Measurements from ENCODE around the gene UMAD1.
A peak's percentile ranks its signal among the peaks of the same experiment; 100 is the strongest.

Gene UMAD1

DNA sequence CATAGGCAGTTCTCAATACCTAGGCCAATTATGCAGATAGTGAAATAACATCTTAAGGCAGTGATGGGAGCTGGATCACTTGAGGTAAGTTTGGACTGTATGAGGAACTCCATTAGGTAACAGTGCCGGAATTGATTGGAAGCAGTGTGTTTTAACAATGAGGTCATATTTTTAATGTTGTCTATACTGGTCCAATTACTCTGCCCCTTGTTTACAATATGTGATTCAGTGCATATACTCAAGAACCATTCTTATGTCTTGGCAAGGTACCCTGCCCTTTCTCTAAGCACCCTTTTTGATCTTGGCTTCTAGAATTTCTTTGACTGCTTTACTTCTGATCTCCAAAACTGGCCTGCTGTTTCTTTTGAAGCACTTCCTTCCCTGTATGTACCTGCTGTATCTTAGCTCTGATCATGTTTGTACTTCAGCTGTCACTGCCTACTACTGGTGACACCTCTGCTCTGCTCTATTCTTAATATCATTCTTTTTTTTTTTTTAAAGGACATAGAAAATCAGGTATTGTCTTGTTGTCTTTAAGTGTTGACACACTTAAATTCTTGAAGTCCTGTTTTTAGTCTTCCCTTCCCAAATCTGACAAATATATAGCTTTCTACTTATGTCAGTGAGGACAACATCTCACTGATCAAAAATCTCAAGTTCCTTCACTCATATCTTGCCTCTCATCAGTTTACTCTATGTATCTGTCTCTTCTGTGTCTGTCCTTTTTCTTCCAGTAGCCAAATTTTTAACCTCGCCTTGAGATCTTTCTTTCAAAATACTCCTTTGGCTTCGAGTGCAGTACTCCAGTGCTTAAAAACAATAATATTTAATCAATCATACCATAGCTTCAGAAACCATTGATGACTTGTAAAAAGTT, 124.2 kb downstream of the UMAD1 start:
- no peak for DNase-seq (ENCODE audit: low read depth, low spot score)

DNA sequence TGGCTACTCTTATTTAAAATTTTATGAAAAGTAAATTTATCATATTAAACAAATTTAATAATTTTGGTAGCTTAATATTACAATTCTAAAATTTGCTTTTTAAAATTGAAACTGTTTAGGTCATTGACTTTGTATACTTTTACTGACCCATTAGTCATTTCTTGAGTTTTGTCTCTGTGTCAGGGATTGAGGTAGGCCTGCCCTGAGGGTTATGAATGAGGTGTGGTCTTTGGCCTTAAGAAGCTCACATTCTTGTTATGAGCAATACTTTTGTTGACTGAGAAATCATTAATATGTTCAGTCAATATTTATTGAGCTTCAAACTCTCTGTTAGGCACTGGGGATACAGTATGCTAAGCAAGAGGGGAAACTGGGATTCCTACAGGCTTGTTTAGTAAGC, 124.9 kb downstream of the UMAD1 start:
- no peak for DNase-seq (ENCODE audit: low read depth, low spot score)

DNA sequence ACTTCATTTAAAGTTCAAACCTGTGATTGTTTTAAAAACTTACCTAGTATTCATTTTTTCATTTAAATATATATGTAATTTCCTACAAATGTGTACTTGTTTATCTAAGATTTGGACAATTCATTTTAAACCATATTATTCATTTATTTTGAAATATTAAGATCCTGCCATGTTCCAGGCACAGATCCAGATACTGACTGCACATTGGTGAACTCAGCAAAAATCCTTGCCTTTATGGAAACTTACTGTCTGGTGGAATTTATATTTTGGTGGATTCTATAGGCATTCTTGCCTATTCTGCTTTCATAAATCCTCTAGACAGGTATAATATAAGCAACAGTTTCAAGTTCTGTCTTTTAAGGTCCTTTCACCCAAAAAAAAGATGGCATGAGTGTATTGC, 126.1 kb downstream of the UMAD1 start:
- no peak for DNase-seq (ENCODE audit: low read depth, low spot score)

DNA sequence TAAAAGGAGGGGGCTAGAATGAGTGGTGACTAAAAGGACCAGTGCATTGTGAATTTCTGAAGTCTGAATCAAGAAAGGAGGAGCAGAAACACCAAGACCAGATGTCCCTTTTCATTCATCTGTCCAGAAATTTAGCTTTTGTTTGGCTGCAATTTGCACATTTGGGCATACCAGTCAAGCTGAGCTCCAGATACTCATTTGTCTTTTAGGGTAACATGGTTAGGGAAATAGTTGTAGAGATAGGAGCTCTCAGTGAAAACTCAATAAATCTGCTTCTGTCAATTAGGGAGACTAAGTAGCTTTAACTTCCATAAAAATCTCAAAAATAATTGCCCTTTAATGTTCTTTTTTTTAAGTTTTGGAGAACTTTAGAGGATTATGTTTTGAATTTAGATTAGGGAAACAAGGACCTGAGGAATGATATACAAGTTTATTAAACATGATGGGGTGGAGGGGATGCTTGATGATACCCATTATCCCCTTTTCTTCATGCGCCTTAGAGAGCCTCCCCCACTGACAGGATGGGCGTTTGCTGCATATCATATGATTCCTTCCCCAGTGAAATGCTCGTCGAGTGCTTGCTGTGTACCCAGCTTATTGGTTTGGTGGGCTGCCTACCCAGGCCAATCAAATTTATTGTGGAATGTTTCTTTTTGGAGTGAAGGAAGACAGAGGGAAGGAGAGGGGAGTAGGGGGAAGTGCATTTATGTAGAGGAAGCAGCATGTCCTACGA, 128.6 kb downstream of the UMAD1 start:
- no peak for DNase-seq (ENCODE audit: low read depth, low spot score)

DNA sequence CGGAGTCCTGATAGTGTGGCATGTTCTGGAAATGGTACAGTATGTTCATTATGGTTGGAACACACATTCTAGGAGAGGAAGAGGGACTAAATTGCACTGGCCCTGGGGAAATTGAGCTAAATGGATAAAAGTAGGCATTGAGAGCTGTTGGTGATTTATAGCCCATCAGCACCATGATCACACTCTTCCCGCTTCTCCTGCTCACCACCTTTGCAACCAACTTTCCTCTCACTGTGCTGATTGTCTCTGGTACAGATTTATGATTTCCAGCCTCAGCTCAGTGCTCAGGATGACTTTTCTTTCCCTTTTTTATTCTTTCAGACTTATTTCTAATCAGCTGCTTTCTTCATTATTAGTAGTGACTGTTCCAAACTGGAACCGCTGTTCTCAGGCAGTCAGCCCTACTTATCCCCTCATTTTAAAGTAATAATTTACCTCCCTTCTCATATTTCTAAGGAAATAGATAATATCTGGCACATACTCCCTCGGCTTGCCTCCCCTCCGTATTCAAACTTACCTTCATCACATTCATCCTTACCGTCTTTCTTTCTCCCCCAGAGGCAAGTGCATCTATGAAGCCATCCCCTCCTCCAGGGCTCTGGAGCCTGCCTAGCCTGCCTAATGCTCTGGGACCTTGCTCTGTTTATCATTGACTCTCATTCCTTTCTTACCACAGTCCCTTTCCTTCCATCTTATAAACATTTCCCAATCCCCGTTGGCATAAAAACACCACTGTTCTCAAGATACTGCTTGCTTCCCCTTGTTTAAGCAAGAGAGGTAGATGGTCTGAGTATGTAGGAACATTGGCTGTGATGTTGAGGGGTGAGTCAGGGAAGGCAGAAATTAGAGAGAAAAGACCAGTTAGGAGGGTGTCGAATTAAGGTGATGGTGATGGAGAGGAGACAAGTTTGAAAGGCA, 129.4 kb downstream of the UMAD1 start:
- DNase-seq (ENCODE audit: low read depth, low spot score), result no peak

DNA sequence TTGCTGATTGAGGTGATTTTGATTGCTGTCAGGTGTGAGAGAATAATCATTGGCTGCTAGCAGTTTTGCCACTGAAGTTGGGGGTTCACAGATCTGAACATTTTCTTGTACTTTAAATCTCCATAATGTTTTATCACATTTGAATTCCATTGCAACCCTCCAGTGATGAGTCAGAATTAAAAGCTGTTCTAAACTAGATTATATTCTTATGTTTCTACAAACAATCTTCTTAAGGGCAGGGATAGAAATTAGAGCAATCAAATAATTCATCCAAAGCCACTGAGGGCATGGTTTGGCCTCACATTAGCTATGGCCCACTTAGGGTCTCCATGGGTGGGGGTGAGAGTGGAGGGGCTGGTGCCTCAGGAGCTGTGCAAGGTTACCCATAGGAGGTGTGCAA, 130.9 kb downstream of the UMAD1 start:
- no peak for DNase-seq (ENCODE audit: low read depth, low spot score)

DNA sequence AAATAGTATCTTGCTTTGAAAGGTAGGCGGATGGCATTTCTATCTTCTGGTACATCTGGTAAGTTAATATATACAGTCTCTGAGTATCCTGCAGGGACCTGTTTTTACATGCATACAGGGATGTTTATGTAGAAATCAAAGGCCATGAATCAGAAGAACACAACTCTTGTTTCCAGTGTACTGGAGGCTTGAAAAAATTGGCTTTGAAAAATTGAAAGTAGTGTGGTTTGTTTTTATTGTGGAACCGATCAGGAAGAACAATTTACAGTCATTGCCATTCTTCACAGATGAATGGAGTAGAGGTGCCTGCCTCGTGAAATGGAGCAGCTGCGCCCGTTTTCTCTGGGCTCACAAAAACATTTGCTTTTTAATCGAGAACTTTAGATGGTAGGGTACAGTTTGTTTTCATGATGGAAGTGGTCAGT, 131.9 kb downstream of the UMAD1 start:
- DNase-seq (ENCODE audit: low read depth, low spot score), result no peak

DNA sequence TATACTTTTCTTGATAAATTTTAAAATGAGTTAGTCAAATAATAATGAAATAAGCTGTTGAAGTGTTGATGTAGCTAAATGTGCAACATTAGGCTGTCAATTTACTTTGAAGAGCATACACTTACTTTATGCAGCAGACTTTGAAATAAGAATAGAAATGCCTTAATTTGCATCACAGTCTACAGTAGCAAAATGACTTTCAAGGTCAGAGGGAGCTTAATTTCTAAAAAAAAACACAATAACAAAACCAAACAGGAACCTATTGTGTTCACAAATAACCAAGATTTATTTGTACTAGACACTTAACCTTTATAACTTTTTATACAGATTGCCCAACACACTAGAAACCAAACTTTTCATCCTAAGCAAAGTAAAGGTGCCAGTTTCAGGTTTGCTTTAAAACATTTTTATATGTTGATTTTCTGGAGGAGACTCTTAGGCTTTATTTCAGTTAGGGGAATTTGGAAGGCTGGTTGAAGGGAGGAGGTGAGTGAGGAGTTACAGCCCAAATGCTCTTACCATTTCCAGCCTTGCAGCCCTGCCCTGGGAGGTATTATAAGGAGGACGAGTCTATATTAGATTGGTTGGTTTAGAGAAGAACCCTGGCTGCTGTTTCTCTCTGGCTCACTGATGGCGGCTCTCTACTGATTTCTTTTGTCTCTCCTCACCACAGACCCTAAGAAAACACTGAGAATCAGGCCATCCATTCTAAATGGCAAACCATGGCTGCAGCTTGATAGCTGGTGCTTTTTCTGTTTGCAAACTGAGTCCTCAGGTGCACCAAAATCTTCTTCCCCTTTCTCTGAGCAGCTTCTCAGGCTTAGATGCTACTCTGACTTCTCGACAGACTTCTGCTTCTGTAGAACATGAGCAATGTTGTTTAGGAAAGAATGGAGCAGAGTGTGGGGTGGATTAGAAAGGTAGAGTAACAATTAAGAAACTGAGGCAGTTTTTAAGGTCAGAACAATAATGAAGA, 133.1 kb downstream of the UMAD1 start:
- DNase-seq (ENCODE audit: low read depth, low spot score), result no peak

DNA sequence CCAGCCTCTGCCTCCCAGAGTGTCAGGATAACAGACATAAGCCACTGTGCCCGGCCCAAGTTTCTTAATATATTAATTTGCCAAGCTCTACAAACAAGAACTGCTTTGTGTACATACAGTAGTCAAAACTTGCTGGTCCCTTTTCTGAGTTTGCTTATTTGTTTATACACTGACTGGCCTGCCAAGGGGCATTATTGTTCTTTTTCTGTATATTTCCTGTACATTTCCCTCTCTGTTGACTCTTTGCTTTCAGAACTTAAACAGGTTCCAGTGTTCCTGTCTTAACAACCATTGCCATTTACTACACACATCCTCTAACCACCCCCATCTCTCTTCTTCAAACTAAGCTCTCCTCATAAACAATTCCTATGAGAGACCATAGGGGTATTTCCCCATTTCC, 139.3 kb downstream of the UMAD1 start:
- DNase-seq (ENCODE audit: low read depth, low spot score), result no peak

DNA sequence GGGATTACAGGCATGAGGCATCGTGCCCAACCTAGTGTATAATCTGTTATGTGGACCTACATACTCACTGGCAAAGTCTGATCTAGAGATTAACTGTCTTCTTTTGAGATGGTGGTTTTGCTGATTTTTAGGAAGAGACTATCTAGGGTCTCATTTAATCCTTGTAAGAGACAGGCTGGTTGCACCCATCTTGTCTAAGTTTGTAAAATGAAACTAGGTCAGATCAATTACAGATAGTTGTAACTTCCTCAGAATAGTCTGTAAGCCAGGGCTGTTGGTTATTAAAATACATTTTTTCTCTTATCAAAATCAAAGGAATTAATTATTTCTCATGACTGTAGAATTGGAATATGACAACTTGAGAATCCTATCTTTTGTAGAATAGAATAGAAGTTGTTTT, 142.4 kb downstream of the UMAD1 start:
- DNase-seq (ENCODE audit: low read depth, low spot score), result no peak

DNA sequence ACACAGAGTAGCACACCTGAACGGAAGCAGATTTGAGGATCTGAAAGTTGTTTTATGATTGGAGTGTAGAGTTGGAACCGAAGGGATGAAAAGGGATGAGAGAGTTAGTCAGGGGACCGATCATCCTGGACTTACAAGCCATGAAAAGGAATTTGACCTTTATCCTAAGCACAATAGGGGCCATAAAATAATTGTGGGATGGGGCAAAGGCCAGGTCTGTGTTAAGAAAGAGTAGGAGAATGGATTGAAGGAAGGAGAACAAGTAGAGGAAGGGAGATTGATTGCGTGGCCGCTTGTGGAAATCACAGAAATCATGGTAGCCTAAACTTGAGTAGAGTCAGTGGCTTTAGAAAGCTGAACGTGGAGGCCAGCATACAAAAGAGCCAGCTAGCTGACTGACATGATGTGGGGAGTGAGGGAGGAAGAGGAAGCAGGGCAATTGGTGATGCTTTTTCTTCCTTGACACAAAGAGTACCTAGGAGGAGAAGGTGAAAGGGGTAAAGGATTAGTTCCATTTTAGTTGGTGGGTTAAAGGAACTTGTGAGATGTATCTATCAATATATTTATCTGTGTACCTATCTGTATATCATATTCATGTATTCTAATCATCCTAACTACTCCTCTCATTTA, 144.9 kb downstream of the UMAD1 start:
- no peak for DNase-seq (ENCODE audit: low read depth, low spot score)

DNA sequence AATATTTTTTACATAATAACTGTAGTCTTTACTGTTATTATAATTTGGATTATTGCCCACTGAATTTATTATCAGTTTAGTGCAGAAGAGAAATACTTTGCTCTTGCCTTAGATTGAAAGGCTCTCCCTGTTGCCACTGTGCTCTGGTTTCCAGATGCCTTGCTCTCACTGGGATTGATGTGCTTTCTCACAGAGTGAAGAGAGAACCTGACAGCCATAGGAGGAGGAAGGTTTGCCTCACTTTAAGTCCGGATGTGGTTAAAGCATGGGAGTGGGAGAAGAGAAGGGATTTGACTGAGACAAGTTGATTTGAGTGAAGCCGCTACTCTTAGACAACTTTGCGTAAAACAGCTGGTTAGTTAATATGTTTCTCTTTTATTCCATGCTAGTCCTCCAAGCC, 146.0 kb downstream of the UMAD1 start:
- DNase-seq (ENCODE audit: low read depth, low spot score), result no peak

DNA sequence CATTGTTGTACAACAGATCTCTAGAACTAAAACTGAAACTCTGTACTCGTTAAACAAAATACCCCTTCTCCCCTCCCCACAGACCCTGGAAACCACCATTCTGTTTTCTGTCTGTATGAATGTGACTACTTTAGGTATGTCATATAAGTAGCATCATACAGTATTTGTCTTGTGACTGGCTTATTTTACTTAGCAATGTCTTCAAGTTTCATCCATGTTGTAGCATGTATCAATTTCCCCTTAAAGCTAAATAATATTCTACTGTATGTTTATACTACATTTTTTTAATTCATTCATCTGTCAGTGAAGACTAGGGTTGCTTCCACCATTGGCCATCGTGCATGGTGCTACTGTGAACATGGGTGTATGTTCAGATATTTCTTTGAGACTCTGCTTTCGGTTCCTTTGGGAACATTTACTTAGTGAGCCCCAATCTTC, 149.0 kb downstream of the UMAD1 start:
- DNase-seq (ENCODE audit: low read depth, low spot score), result no peak

DNA sequence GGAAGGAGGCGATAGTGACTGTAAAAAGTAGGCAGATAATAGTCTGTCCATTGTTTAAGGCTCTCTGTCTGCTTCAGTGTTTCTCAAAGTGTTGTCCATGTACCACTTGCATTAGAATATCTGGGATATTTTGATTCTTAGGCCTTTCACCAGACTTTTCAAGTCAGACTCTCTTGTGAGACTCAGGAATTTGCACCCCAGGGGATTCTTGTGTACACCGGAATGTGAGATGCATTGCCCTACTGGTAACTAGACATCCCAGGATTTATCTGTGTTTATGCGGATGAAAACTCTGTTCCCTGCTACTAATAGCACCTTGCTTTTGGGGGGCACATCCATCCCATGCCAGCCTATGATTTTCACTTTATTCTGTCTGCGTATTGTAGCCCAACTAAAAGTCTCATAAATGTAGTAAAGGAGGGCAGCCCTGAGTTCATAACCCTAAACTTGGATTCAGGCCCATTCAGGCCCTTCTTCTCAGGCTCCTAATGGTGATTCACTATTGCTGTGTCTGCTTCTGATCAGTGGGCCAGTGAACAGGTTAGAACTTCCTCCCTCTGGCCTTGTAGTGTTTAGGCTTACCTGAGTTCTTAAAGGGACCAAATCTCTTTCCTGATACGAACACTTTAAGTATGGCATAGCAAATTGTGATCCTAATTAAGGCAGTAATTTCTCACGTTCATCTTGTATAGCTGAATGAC, 149.6 kb downstream of the UMAD1 start:
- DNase-seq (ENCODE audit: low read depth, low spot score), result no peak

DNA sequence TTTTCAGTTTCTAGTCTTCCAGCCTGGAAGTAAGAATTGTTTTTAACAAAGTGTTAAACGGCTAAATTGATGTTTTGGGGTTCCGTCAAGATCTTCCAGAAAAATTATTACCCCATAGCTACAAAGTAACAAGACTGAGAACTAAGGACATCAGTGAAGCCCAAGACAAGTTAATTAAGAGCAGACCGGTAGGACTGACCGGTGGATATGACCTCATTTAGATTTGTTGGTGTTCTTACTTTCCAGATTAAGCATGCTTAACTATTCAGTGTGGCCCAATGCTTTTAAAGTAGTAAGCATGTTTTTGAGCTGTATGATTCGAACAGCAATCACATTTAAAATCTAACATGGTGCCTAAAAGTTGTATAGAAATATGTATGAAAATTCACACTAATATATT, 151.0 kb downstream of the UMAD1 start:
- no peak for DNase-seq (ENCODE audit: low read depth, low spot score)

DNA sequence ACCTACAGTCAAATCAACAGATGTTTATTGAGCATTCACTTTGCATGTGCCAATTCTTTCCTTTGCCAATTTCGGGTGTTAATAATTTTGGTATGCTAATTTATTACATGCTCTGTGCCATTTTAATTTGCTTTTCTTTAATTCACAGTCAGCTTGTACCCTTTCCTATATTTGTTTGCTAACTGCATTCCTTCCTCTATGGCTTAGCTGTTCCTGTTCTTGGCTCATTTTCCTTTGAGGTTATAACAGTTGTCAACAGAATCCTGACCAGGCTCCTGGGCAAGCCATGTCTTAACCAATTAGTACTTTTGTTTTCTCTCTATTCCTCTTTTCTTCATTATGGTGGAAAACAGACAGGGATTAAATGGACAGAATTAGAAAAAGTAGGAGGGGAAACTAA, 151.5 kb downstream of the UMAD1 start:
- DNase-seq (ENCODE audit: low read depth, low spot score), result no peak

DNA sequence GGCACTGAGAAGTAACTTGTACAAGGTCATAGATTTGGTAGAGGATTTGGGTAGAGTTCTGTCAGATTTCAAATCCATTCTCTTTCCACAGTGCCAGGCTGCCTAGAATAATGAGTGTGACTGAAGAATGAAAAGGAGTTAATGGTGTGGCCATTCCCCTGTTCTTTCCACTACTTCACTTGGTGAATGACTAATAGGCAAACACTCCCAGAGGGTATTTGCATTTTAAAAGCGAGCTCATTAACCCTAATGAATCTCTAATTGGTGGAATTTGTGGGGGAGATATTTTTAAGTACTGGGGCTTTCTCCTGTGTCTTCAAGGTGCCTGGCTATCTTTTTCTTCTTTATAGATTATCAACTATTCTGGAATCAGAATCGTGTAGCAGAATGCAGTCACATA, 152.7 kb downstream of the UMAD1 start:
- DNase-seq (ENCODE audit: low read depth, low spot score), result peak; percentile 38

DNA sequence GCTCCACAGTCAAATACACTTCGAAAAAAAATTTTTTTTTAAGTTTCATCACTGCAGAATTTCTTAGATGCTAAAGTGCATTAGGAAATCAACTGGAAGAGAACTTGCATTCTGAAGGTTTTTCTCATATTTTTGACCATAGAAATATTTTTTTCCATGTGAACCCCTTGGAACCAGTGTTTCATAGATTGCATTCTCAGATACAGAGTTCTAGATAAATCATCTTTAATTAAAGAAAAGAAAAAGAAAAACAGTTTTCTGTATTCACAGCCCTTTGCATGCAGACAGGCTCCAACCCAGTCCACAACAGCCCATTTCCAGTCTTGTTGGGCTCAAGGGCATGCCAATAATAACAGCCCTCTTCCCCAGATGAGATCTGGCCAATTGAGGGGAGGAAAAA, 153.4 kb downstream of the UMAD1 start:
- DNase-seq (ENCODE audit: low read depth, low spot score), result no peak

DNA sequence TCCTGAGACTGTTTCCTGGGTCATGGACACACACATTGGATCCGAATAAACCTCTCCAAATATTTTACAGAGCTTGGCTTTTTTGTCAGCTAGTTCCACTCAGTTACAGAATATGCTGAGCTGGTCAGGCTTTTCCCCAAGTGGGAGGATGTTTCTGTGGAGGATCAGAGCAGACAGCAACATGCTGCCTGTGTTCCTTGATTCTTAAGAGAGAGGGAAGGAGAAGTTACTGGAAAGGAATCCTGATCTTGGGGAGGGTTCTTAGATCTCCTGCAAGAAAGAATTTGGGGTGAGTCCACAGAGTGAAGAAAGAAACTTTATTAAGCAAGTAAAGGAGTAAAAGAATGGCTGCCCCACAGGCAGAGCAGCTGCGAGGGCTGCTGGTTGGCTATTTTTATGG, 154.7 kb downstream of the UMAD1 start:
- DNase-seq (ENCODE audit: low read depth, low spot score), result peak; percentile 14
